ENCODE measurements around the gene PLPPR5. TPM values are rescaled to one million over a fixed set of nuclear protein-coding genes. Genes with fewer than 3 reads are reported as not detected.
"Not testable (repeated sequence)": the region's sequence is repeated elsewhere in the genome, so short reads cannot be mapped to it uniquely, and the experiment has no call there.

PLPPR5 gene
- total RNA-seq, 1 experiment from 2014 or later: not detected

- H3K4me3 ChIP-seq (ENCODE audit: low read depth, low read length, poor library complexity, severe bottlenecking): no peak overlapping the region
- no peak overlapping the region for H3K27ac ChIP-seq (ENCODE audit: low read depth, low read length, poor library complexity, severe bottlenecking)
- TF ChIP-seq, protein P1, sequence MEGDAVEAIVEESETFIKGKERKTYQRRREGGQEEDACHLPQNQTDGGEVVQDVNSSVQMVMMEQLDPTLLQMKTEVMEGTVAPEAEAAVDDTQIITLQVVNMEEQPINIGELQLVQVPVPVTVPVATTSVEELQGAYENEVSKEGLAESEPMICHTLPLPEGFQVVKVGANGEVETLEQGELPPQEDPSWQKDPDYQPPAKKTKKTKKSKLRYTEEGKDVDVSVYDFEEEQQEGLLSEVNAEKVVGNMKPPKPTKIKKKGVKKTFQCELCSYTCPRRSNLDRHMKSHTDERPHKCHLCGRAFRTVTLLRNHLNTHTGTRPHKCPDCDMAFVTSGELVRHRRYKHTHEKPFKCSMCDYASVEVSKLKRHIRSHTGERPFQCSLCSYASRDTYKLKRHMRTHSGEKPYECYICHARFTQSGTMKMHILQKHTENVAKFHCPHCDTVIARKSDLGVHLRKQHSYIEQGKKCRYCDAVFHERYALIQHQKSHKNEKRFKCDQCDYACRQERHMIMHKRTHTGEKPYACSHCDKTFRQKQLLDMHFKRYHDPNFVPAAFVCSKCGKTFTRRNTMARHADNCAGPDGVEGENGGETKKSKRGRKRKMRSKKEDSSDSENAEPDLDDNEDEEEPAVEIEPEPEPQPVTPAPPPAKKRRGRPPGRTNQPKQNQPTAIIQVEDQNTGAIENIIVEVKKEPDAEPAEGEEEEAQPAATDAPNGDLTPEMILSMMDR (conservative IDR thresholded peaks at IDR 0.05; ENCODE audit: low read depth, low read length): no peak
- no peak for TF ChIP-seq EZH2 (IDR thresholded peaks at IDR 0.05; ENCODE audit: borderline replicate concordance, low read depth, low read length, poor library complexity, severe bottlenecking)
- no peaks in the 10 kb centered on the region for H3K4me1 ChIP-seq (ENCODE audit: insufficient read depth, low read length, poor library complexity, severe bottlenecking)
- H3K9me3 ChIP-seq (ENCODE audit: low read depth, low read length, poor library complexity, severe bottlenecking): no peaks in the 10 kb centered on the region
- no peak for DNase-seq (ENCODE audit: low spot score)
- H3K27me3 ChIP-seq (replicated peaks; ENCODE audit: insufficient read depth, low read depth, low read length, poor library complexity): no peaks in the 10 kb centered on the region
- ChIA-PET CTCF (interaction anchor here (0.8 kb wide), 1 partner anchor 171 kb away, joined by 3 read pairs; no protein-coding TSS in a partner anchor), POLR2A (ENCODE audit: low non-redundant PET) (no interaction called here)
- no TSS peak for BruUV-seq (replicated peaks)
- H3K36me3 ChIP-seq (ENCODE audit: insufficient read depth, low read length, poor library complexity, severe bottlenecking): no peaks in the 10 kb centered on the region
- intact Hi-C loops (cut with micrococcal nuclease; ENCODE audit: unreplicated experiment): no loop called here
These were observed 119.8 kb downstream of the PLPPR5 start for GRCh38 chr1:98884864-98885263.

GRCh38 chr1:98881901-98882300, 122.8 kb downstream of the PLPPR5 start:
- ChIA-PET CTCF (no interaction called here), POLR2A (ENCODE audit: low non-redundant PET) (no interaction called here)
- Histone ChIP-seq H3K27ac (ENCODE audit: low read depth, low read length, poor library complexity, severe bottlenecking) (no peak overlapping the region), H3K36me3 (ENCODE audit: insufficient read depth, low read length, poor library complexity, severe bottlenecking) (no peaks in the 10 kb centered on the region), H3K4me1 (ENCODE audit: insufficient read depth, low read length, poor library complexity, severe bottlenecking) (no peaks in the 10 kb centered on the region), H3K27me3 (replicated peaks; ENCODE audit: insufficient read depth, low read depth, low read length, poor library complexity) (no peaks in the 10 kb centered on the region), H3K4me3 (ENCODE audit: low read depth, low read length, poor library complexity, severe bottlenecking) (no peak overlapping the region), H3K9me3 (ENCODE audit: low read depth, low read length, poor library complexity, severe bottlenecking) (no peaks in the 10 kb centered on the region)
- DNase-seq (ENCODE audit: low spot score): no peak
- no peak for TF ChIP-seq EZH2 (IDR thresholded peaks at IDR 0.05; ENCODE audit: borderline replicate concordance, low read depth, low read length, poor library complexity, severe bottlenecking)
- TF ChIP-seq, protein P1 (conservative IDR thresholded peaks at IDR 0.05; ENCODE audit: low read depth, low read length): no peak
- no TSS peak for BruUV-seq (replicated peaks)
- intact Hi-C loops (cut with micrococcal nuclease; ENCODE audit: unreplicated experiment): no loop called here

DNA sequence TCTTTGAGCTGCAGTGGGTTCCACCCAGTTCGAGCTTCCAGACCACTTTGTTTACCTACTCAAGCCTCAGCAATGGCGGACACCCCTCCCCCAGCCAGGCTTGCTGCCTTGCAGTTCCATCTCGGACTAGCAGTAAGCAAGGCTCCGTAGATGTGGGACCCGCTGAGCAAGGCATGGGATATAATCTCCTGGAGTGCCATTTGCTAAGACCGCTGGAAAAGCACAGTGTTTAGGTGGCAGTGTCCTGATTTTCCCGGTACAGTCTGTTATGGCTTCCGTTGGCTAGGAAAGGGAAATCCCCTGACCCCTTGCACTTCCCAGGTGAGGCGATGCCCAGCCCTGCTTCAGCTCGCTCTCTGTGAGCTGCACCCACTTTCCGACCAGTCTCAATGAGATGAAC, 123.4 kb downstream of the PLPPR5 start:
- H3K27me3 ChIP-seq (replicated peaks; ENCODE audit: insufficient read depth, low read depth, low read length, poor library complexity); DNase-seq (ENCODE audit: low spot score); POLR2A ChIA-PET (ENCODE audit: low non-redundant PET); H3K4me1 ChIP-seq (ENCODE audit: insufficient read depth, low read length, poor library complexity, severe bottlenecking); H3K36me3 ChIP-seq (ENCODE audit: insufficient read depth, low read length, poor library complexity, severe bottlenecking); H3K27ac ChIP-seq (ENCODE audit: low read depth, low read length, poor library complexity, severe bottlenecking); BruUV-seq (replicated peaks); intact Hi-C loops (cut with micrococcal nuclease; ENCODE audit: unreplicated experiment); H3K9me3 ChIP-seq (ENCODE audit: low read depth, low read length, poor library complexity, severe bottlenecking); H3K4me3 ChIP-seq (ENCODE audit: low read depth, low read length, poor library complexity, severe bottlenecking); CTCF ChIA-PET: not testable (repeated sequence)

DNA sequence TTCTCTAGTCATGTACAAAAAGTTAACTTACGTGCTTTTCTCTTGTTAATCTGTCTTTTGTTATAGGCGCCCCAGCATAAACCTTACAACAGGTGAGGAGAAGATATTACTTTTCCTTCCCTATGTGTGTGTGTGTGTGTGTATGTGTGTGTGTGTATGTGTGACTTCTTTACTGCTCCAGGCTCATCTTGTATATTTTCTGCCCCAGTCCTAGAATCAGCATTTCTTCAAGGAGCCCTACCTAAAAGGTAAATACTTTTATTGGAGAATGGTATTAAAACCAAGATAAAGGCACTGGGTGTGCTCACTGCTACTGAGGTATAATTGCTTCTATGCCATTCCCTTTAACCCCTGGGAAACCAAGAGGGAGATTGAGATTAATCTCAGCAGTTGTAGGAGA, 129.8 kb downstream of the PLPPR5 start:
- Histone ChIP-seq H3K4me1 (ENCODE audit: insufficient read depth, low read length, poor library complexity, severe bottlenecking) (no peaks in the 10 kb centered on the region), H3K36me3 (ENCODE audit: insufficient read depth, low read length, poor library complexity, severe bottlenecking) (no peaks in the 10 kb centered on the region), H3K9me3 (ENCODE audit: low read depth, low read length, poor library complexity, severe bottlenecking) (no peaks in the 10 kb centered on the region), H3K27me3 (replicated peaks; ENCODE audit: insufficient read depth, low read depth, low read length, poor library complexity) (no peaks in the 10 kb centered on the region), H3K4me3 (ENCODE audit: low read depth, low read length, poor library complexity, severe bottlenecking) (no peak overlapping the region), H3K27ac (ENCODE audit: low read depth, low read length, poor library complexity, severe bottlenecking) (no peak overlapping the region)
- DNase-seq (ENCODE audit: low spot score): no peak
- intact Hi-C loops (cut with micrococcal nuclease; ENCODE audit: unreplicated experiment): no loop called here
- CTCF ChIA-PET: no interaction called here
- BruUV-seq (replicated peaks): no TSS peak
- POLR2A ChIA-PET (ENCODE audit: low non-redundant PET): no interaction called here
- TF ChIP-seq, protein P1 (conservative IDR thresholded peaks at IDR 0.05; ENCODE audit: low read depth, low read length): no peak
- TF ChIP-seq EZH2 (IDR thresholded peaks at IDR 0.05; ENCODE audit: borderline replicate concordance, low read depth, low read length, poor library complexity, severe bottlenecking): no peak

All from A673 (cell line).